IMR-90 (cell line): ENCODE measurements around the gene RNGTT. TPM values are rescaled to one million over a fixed set of nuclear protein-coding genes. Genes with fewer than 3 reads are reported as not detected.

Source experiments
- ATAC-seq: fragments of 200-7000 bp; cut with Tn5 transposase; 2 replicates; pipeline ENCODE4 v1.9.1; 2020; ENCODE audit warnings: low read depth, mild to moderate bottlenecking, moderate library complexity
- BruUV-seq: library from RNA; stranded (reverse); fragments of 400-500 nt; replicated peaks from 2 replicates; lab custom pipeline; 2021; lab: Mats Ljungman, UMichigan
- CTCF ChIA-PET: fragments of 300-600 bp; formaldehyde crosslinking; extraction: SDS; loops from one replicate; lab custom pipeline; 2021; ENCODE audit warnings: antibody characterized with exemption; lab: Yijun Ruan, JAX
- POLR2A ChIA-PET: fragments of 300-600 bp; sonication (Branson Sonifier 250); formaldehyde crosslinking; loops from one replicate; lab custom pipeline; 2022; ENCODE audit warnings: antibody characterized with exemption; ENCODE audit not compliant: unreplicated experiment; lab: Charles Lee
- DNase-seq: peaks from one replicate; pipeline ENCODE4 v3.0.0; 2013
- H2AFZ ChIP-seq: replicated peaks from 2 replicates; pipeline ENCODE3; 2013; ENCODE audit warnings: low read length, mild to moderate bottlenecking; ENCODE audit not compliant: poor library complexity
- H2AK5ac ChIP-seq: 2 replicates; pipeline ENCODE4 v1.6.1; 2013; ENCODE audit warnings: low read depth, low read length, inconsistent platforms
- H2AK9ac ChIP-seq: replicated peaks from 2 replicates; pipeline ENCODE3; 2013; ENCODE audit warnings: mild to moderate bottlenecking, low read depth, low read length, moderate library complexity; ENCODE audit not compliant: poor library complexity
- H2BK120ac ChIP-seq: 2 replicates; pipeline ENCODE4 v1.6.1; 2013; ENCODE audit warnings: low read depth, low read length, inconsistent platforms
- H2BK15ac ChIP-seq: 3 replicates; pipeline ENCODE4 v1.6.1; 2013; ENCODE audit warnings: low read depth, low read length, inconsistent platforms
- H2BK20ac ChIP-seq: 2 replicates; pipeline ENCODE4 v1.6.1; 2013; ENCODE audit warnings: low read depth, mild to moderate bottlenecking, inconsistent platforms, low read length, moderate library complexity
- H2BK5ac ChIP-seq: 2 replicates; pipeline ENCODE4 v1.6.1; 2013; ENCODE audit warnings: mild to moderate bottlenecking, low read depth, low read length, inconsistent platforms; ENCODE audit not compliant: poor library complexity, severe bottlenecking
- H3K14ac ChIP-seq: replicated peaks from 2 replicates; pipeline ENCODE4 v1.6.1; 2013; ENCODE audit warnings: low read depth, low read length, inconsistent platforms
- H3K18ac ChIP-seq: 2 replicates; pipeline ENCODE4 v1.6.1; 2013; ENCODE audit warnings: low read depth, low read length, control low read depth
- H3K23ac ChIP-seq: 2 replicates; pipeline ENCODE4 v1.6.1; 2013; ENCODE audit warnings: low read depth, low read length, inconsistent platforms
- H3K27ac ChIP-seq: 2 replicates; pipeline ENCODE4 v1.5.1; 2013; ENCODE audit warnings: mild to moderate bottlenecking, control low read depth, low read length; ENCODE audit not compliant: insufficient read depth
- H3K27me3 ChIP-seq: 2 replicates; pipeline ENCODE4 v1.6.1; 2013; ENCODE audit warnings: low read length; ENCODE audit not compliant: control insufficient read depth, insufficient read depth
- H3K36me3 ChIP-seq: 2 replicates; pipeline ENCODE4 v1.6.1; 2013; ENCODE audit warnings: low read length, mixed read lengths; ENCODE audit not compliant: control insufficient read depth, insufficient read depth
- H3K4ac ChIP-seq: 2 replicates; pipeline ENCODE4 v1.6.1; 2013; ENCODE audit warnings: low read depth, low read length, inconsistent platforms
- H3K4me1 ChIP-seq: 2 replicates; pipeline ENCODE4 v1.6.1; 2013; ENCODE audit warnings: low read length, mixed read lengths; ENCODE audit not compliant: control insufficient read depth, insufficient read depth
- H3K4me2 ChIP-seq: 2 replicates; pipeline ENCODE4 v1.6.1; 2013; ENCODE audit warnings: low read depth, mild to moderate bottlenecking, control low read depth, low read length, moderate library complexity
- H3K4me3 ChIP-seq: 2 replicates; pipeline ENCODE4 v1.5.1; 2013; ENCODE audit warnings: low read depth, mild to moderate bottlenecking, control low read depth, low read length, moderate library complexity; ENCODE audit not compliant: insufficient read depth
- H3K56ac ChIP-seq: 2 replicates; pipeline ENCODE4 v1.6.1; 2013; ENCODE audit warnings: low read length, inconsistent platforms; ENCODE audit not compliant: insufficient read depth; ENCODE audit errors: extremely low read depth
- H3K79me1 ChIP-seq, 2 experiments: 2 replicates each; pipeline ENCODE4 v1.6.1; 2013; ENCODE audit warnings: low read length in 2 of 2, inconsistent platforms in 1 of 2, low read depth in 1 of 2
- H3K9ac ChIP-seq: 2 replicates; pipeline ENCODE4 v1.6.1; 2013; ENCODE audit warnings: low read depth, low read length, control low read depth
- H3K9me1 ChIP-seq: 2 replicates; pipeline ENCODE4 v1.6.1; 2013; ENCODE audit warnings: low read length, inconsistent platforms; ENCODE audit not compliant: insufficient read depth
- H3K9me3 ChIP-seq: 2 replicates; pipeline ENCODE4 v1.6.1; 2013; ENCODE audit warnings: low read length; ENCODE audit not compliant: control insufficient read depth, insufficient read depth
- H4K20me1 ChIP-seq: 2 replicates; pipeline ENCODE4 v1.6.1; 2013; ENCODE audit warnings: low read length, inconsistent platforms; ENCODE audit not compliant: insufficient read depth
- H4K5ac ChIP-seq: 2 replicates; pipeline ENCODE4 v1.6.1; 2013; ENCODE audit warnings: mild to moderate bottlenecking, low read depth, low read length, control low read depth
- H4K8ac ChIP-seq, 2 experiments: 2 replicates each; pipeline ENCODE4 v1.6.1; 2013; ENCODE audit warnings: low read depth in 2 of 2, low read length in 2 of 2, control low read depth in 1 of 2, inconsistent platforms in 1 of 2
- H4K91ac ChIP-seq: 2 replicates; pipeline ENCODE4 v1.6.1; 2013; ENCODE audit warnings: low read depth, low read length, inconsistent platforms; ENCODE audit not compliant: insufficient read depth
- BHLHE40 ChIP-seq: fragments of 150-350 bp; IDR thresholded peaks from 2 replicates; pipeline ENCODE4 v1.6.1; 2016; ENCODE audit warnings: mild to moderate bottlenecking, low read depth, low read length
- CTCF ChIP-seq: conservative IDR thresholded peaks from 2 replicates; pipeline ENCODE4 v1.5.1; 2012; ENCODE audit warnings: mild to moderate bottlenecking, low read depth, low read length, improper control_type of control experiment
- MAFK ChIP-seq: IDR thresholded peaks from 2 replicates; pipeline ENCODE4 v1.6.1; 2012; ENCODE audit warnings: low read depth, low read length, improper control_type of control experiment
- NFE2L2 ChIP-seq: fragments of 150-350 bp; IDR thresholded peaks from 2 replicates; pipeline ENCODE4 v1.6.1; 2016; ENCODE audit warnings: low read depth, mild to moderate bottlenecking, low read length
- POLR2A ChIP-seq: IDR thresholded peaks from 2 replicates; pipeline ENCODE4 v1.6.1; 2012; ENCODE audit warnings: mild to moderate bottlenecking, low read depth, low read length
- RAD21 ChIP-seq: IDR thresholded peaks from 2 replicates; pipeline ENCODE4 v1.6.1; 2012; ENCODE audit warnings: low read length, improper control_type of control experiment
- RCOR1 ChIP-seq: IDR thresholded peaks from 2 replicates; pipeline ENCODE4 v1.6.1; 2012; ENCODE audit warnings: mild to moderate bottlenecking, low read length, improper control_type of control experiment; ENCODE audit not compliant: insufficient replicate concordance
- SMC3 ChIP-seq: fragments of 150-350 bp; IDR thresholded peaks from 2 replicates; pipeline ENCODE4 v1.6.1; 2016; ENCODE audit warnings: low read depth, mild to moderate bottlenecking, antibody characterized with exemption, low read length, moderate library complexity
- WGBS, 2 experiments: methylation state at CpG; one replicate each; pipeline versions ENCODE4 v1.1.5 to v1.1.7; 2013; ENCODE audit warnings: missing lambda C conversion rate in 2 of 2; ENCODE audit not compliant: insufficient read length in 1 of 2; ENCODE audit errors: extremely low coverage in 2 of 2; 5-methylcytosine and 5-hydroxymethylcytosine counted together
- dilution Hi-C: fragments of 300-500 bp; cut with HindIII; formaldehyde crosslinking; loops from one replicate; pipeline ENCODE4 v1.14.3; 2018; ENCODE audit warnings: low sequenced_read_pairs; ENCODE audit not compliant: unreplicated experiment
- in situ Hi-C: fragments of 300-500 bp; cut with MboI; formaldehyde crosslinking; loops from 3 replicates; pipeline ENCODE4 v1.14.3; 2019; ENCODE audit warnings: low sequenced_read_pairs, inconsistent platforms, mixed read lengths
- intact Hi-C: fragments of 100-400 bp; cut with micrococcal nuclease; formaldehyde crosslinking; loops from 2 replicates; pipeline ENCODE4 v1.10.0; 2022
- polyA plus RNA-seq, 3 experiments: library from polyadenylated mRNA; depleted of rRNA; stranded (reverse); fragments of >200 nt; gene quantifications; 2 replicates each; pipeline ENCODE4 v1.2.3, GENCODE V29; 2012; ENCODE audit warnings: low replicate concordance in 1 of 3
- total RNA-seq: library from RNA; depleted of rRNA; stranded (reverse); fragments of >200 nt; gene quantifications from 2 replicates; pipeline ENCODE4 v1.2.3, GENCODE V29; 2012

The RNGTT gene
- total and polyA plus RNA-seq, 2 of the 4 experiments (the other 2 are of a cell fraction): 5.4 to 21.7 TPM

GRCh38 chr6:88913471-88913870, 49.9 kb downstream of the RNGTT start:
- H4K20me1 ChIP-seq: peaks cover 11% of the 10 kb centered on the region; the same call in 1 of the 2 replicates
- no peak overlapping the region for H2AFZ ChIP-seq
- intact Hi-C loops: no loop called here
- H3K79me1 ChIP-seq: peaks cover 15 to 20% of the 10 kb centered on the region in 2 experiments
- DNase-seq: no peak
- no peak overlapping the region for H2AK5ac ChIP-seq
- no peak overlapping the region for H3K27ac ChIP-seq
- in situ Hi-C loops: no loop called here
- ATAC-seq: no peak
- no peak overlapping the region for H2AK9ac ChIP-seq
- H2BK5ac ChIP-seq: no peak overlapping the region
- no peak for TF ChIP-seq BHLHE40
- no peak for TF ChIP-seq POLR2A
- TF ChIP-seq NFE2L2: no peak
- TF ChIP-seq RAD21: no peak
- no peak for TF ChIP-seq SMC3
- no peak for TF ChIP-seq MAFK
- no peak for TF ChIP-seq RCOR1
- no peak for TF ChIP-seq CTCF
- POLR2A ChIA-PET: no interaction called here
- H3K27me3 ChIP-seq: no peaks in the 10 kb centered on the region
- no peak overlapping the region for H3K4me3 ChIP-seq
- H3K56ac ChIP-seq: no peak overlapping the region
- CTCF ChIA-PET: interaction anchor here (1.2 kb wide), 1 partner anchor 11 kb away, joined by 3 read pairs; no protein-coding TSS in a partner anchor
- no peak overlapping the region for H3K23ac ChIP-seq
- H2BK20ac ChIP-seq: no peak overlapping the region
- H3K9me3 ChIP-seq: no peaks in the 10 kb centered on the region
- no peak overlapping the region for H2BK15ac ChIP-seq
- no peak overlapping the region for H2BK120ac ChIP-seq
- no TSS peak for BruUV-seq
- dilution Hi-C loops: no loop called here
- no peaks in the 10 kb centered on the region for H3K36me3 ChIP-seq
- H3K14ac ChIP-seq: no peak overlapping the region
- H3K4ac ChIP-seq: no peak overlapping the region
- H3K18ac ChIP-seq: no peak overlapping the region
- no peak overlapping the region for H3K4me2 ChIP-seq
- H4K91ac ChIP-seq: no peak overlapping the region
- peaks cover 9% of the 10 kb centered on the region; the same call in 1 of the 2 replicates for H3K9me1 ChIP-seq
- no peak overlapping the region for H3K9ac ChIP-seq
- no peaks in the 10 kb centered on the region for H3K4me1 ChIP-seq
- H4K8ac ChIP-seq: no peak overlapping the region
- 100% methylated on average over 1 of the region's 3 CpGs; no CpG with 5 or more reads in 1 of the 2 experiments for WGBS, 2 experiments
- no peak overlapping the region for H4K5ac ChIP-seq
